IMR-90 (cell line): ENCODE measurements around the gene MGLL. TPM values are rescaled to one million over a fixed set of nuclear protein-coding genes. Genes with fewer than 3 reads are reported as not detected.

ENCODE experiments used
- ATAC-seq: fragments of 200-7000 bp; cut with Tn5 transposase; 2 replicates; pipeline ENCODE4 v1.9.1; 2020; ENCODE audit warnings: low read depth, mild to moderate bottlenecking, moderate library complexity
- BruUV-seq: library from RNA; stranded (reverse); fragments of 400-500 nt; replicated peaks from 2 replicates; lab custom pipeline; 2021; lab: Mats Ljungman, UMichigan
- CTCF ChIA-PET: fragments of 300-600 bp; formaldehyde crosslinking; extraction: SDS; loops from one replicate; lab custom pipeline; 2021; ENCODE audit warnings: antibody characterized with exemption; lab: Yijun Ruan, JAX
- POLR2A ChIA-PET: fragments of 300-600 bp; sonication (Branson Sonifier 250); formaldehyde crosslinking; loops from one replicate; lab custom pipeline; 2022; ENCODE audit warnings: antibody characterized with exemption; ENCODE audit not compliant: unreplicated experiment; lab: Charles Lee
- DNase-seq: peaks from one replicate; pipeline ENCODE4 v3.0.0; 2013
- H2AFZ ChIP-seq: replicated peaks from 2 replicates; pipeline ENCODE3; 2013; ENCODE audit warnings: low read length, mild to moderate bottlenecking; ENCODE audit not compliant: poor library complexity
- H2AK5ac ChIP-seq: 2 replicates; pipeline ENCODE4 v1.6.1; 2013; ENCODE audit warnings: low read depth, low read length, inconsistent platforms
- H2AK9ac ChIP-seq: replicated peaks from 2 replicates; pipeline ENCODE3; 2013; ENCODE audit warnings: mild to moderate bottlenecking, low read depth, low read length, moderate library complexity; ENCODE audit not compliant: poor library complexity
- H2BK120ac ChIP-seq: 2 replicates; pipeline ENCODE4 v1.6.1; 2013; ENCODE audit warnings: low read depth, low read length, inconsistent platforms
- H2BK15ac ChIP-seq: 3 replicates; pipeline ENCODE4 v1.6.1; 2013; ENCODE audit warnings: low read depth, low read length, inconsistent platforms
- H2BK20ac ChIP-seq: 2 replicates; pipeline ENCODE4 v1.6.1; 2013; ENCODE audit warnings: low read depth, mild to moderate bottlenecking, inconsistent platforms, low read length, moderate library complexity
- H2BK5ac ChIP-seq: 2 replicates; pipeline ENCODE4 v1.6.1; 2013; ENCODE audit warnings: mild to moderate bottlenecking, low read depth, low read length, inconsistent platforms; ENCODE audit not compliant: poor library complexity, severe bottlenecking
- H3K14ac ChIP-seq: replicated peaks from 2 replicates; pipeline ENCODE4 v1.6.1; 2013; ENCODE audit warnings: low read depth, low read length, inconsistent platforms
- H3K18ac ChIP-seq: 2 replicates; pipeline ENCODE4 v1.6.1; 2013; ENCODE audit warnings: low read depth, low read length, control low read depth
- H3K23ac ChIP-seq: 2 replicates; pipeline ENCODE4 v1.6.1; 2013; ENCODE audit warnings: low read depth, low read length, inconsistent platforms
- H3K27ac ChIP-seq: 2 replicates; pipeline ENCODE4 v1.5.1; 2013; ENCODE audit warnings: mild to moderate bottlenecking, control low read depth, low read length; ENCODE audit not compliant: insufficient read depth
- H3K27me3 ChIP-seq: 2 replicates; pipeline ENCODE4 v1.6.1; 2013; ENCODE audit warnings: low read length; ENCODE audit not compliant: control insufficient read depth, insufficient read depth
- H3K36me3 ChIP-seq: 2 replicates; pipeline ENCODE4 v1.6.1; 2013; ENCODE audit warnings: low read length, mixed read lengths; ENCODE audit not compliant: control insufficient read depth, insufficient read depth
- H3K4ac ChIP-seq: 2 replicates; pipeline ENCODE4 v1.6.1; 2013; ENCODE audit warnings: low read depth, low read length, inconsistent platforms
- H3K4me1 ChIP-seq: 2 replicates; pipeline ENCODE4 v1.6.1; 2013; ENCODE audit warnings: low read length, mixed read lengths; ENCODE audit not compliant: control insufficient read depth, insufficient read depth
- H3K4me2 ChIP-seq: 2 replicates; pipeline ENCODE4 v1.6.1; 2013; ENCODE audit warnings: low read depth, mild to moderate bottlenecking, control low read depth, low read length, moderate library complexity
- H3K4me3 ChIP-seq: 2 replicates; pipeline ENCODE4 v1.5.1; 2013; ENCODE audit warnings: low read depth, mild to moderate bottlenecking, control low read depth, low read length, moderate library complexity; ENCODE audit not compliant: insufficient read depth
- H3K56ac ChIP-seq: 2 replicates; pipeline ENCODE4 v1.6.1; 2013; ENCODE audit warnings: low read length, inconsistent platforms; ENCODE audit not compliant: insufficient read depth; ENCODE audit errors: extremely low read depth
- H3K79me1 ChIP-seq, 2 experiments: 2 replicates each; pipeline ENCODE4 v1.6.1; 2013; ENCODE audit warnings: low read length in 2 of 2, inconsistent platforms in 1 of 2, low read depth in 1 of 2
- H3K9ac ChIP-seq: 2 replicates; pipeline ENCODE4 v1.6.1; 2013; ENCODE audit warnings: low read depth, low read length, control low read depth
- H3K9me1 ChIP-seq: 2 replicates; pipeline ENCODE4 v1.6.1; 2013; ENCODE audit warnings: low read length, inconsistent platforms; ENCODE audit not compliant: insufficient read depth
- H3K9me3 ChIP-seq: 2 replicates; pipeline ENCODE4 v1.6.1; 2013; ENCODE audit warnings: low read length; ENCODE audit not compliant: control insufficient read depth, insufficient read depth
- H4K20me1 ChIP-seq: 2 replicates; pipeline ENCODE4 v1.6.1; 2013; ENCODE audit warnings: low read length, inconsistent platforms; ENCODE audit not compliant: insufficient read depth
- H4K5ac ChIP-seq: 2 replicates; pipeline ENCODE4 v1.6.1; 2013; ENCODE audit warnings: mild to moderate bottlenecking, low read depth, low read length, control low read depth
- H4K8ac ChIP-seq, 2 experiments: 2 replicates each; pipeline ENCODE4 v1.6.1; 2013; ENCODE audit warnings: low read depth in 2 of 2, low read length in 2 of 2, control low read depth in 1 of 2, inconsistent platforms in 1 of 2
- H4K91ac ChIP-seq: 2 replicates; pipeline ENCODE4 v1.6.1; 2013; ENCODE audit warnings: low read depth, low read length, inconsistent platforms; ENCODE audit not compliant: insufficient read depth
- CHD1 ChIP-seq: IDR thresholded peaks from 2 replicates; pipeline ENCODE4 v1.6.1; 2012; ENCODE audit warnings: low read depth, low read length, improper control_type of control experiment
- WGBS, 2 experiments: methylation state at CpG; one replicate each; pipeline versions ENCODE4 v1.1.5 to v1.1.7; 2013; ENCODE audit warnings: missing lambda C conversion rate in 2 of 2; ENCODE audit not compliant: insufficient read length in 1 of 2; ENCODE audit errors: extremely low coverage in 2 of 2; 5-methylcytosine and 5-hydroxymethylcytosine counted together
- dilution Hi-C: fragments of 300-500 bp; cut with HindIII; formaldehyde crosslinking; loops from one replicate; pipeline ENCODE4 v1.14.3; 2018; ENCODE audit warnings: low sequenced_read_pairs; ENCODE audit not compliant: unreplicated experiment
- in situ Hi-C: fragments of 300-500 bp; cut with MboI; formaldehyde crosslinking; loops from 3 replicates; pipeline ENCODE4 v1.14.3; 2019; ENCODE audit warnings: low sequenced_read_pairs, inconsistent platforms, mixed read lengths
- intact Hi-C: fragments of 100-400 bp; cut with micrococcal nuclease; formaldehyde crosslinking; loops from 2 replicates; pipeline ENCODE4 v1.10.0; 2022
- polyA plus RNA-seq, 3 experiments: library from polyadenylated mRNA; depleted of rRNA; stranded (reverse); fragments of >200 nt; gene quantifications; 2 replicates each; pipeline ENCODE4 v1.2.3, GENCODE V29; 2012; ENCODE audit warnings: low replicate concordance in 1 of 3
- total RNA-seq: library from RNA; depleted of rRNA; stranded (reverse); fragments of >200 nt; gene quantifications from 2 replicates; pipeline ENCODE4 v1.2.3, GENCODE V29; 2012

The MGLL gene
- total and polyA plus RNA-seq, 2 of the 4 experiments (the other 2 are of a cell fraction): 23.7 to 60.6 TPM

GRCh38 chr3:127763816-127764215 is 58.5 kb downstream of the MGLL start:
- Histone ChIP-seq H2AFZ (peak overlapping the region; percentile 34), H3K9me3 (no peaks in the 10 kb centered on the region), H4K20me1 (0 out of 2 replicates have a peak, but pooled peaks cover 3% of the 10 kb centered on the region), H4K5ac (no peak overlapping the region), H2BK5ac (peak overlapping the region; percentile 87), H3K4me1 (peaks cover 26% of the 10 kb centered on the region), H3K27ac (no peak overlapping the region), H4K8ac (peak overlapping the region; percentile 48 to 71; a peak in 2 of 4 replicates), H2AK9ac (peak overlapping the region; percentile 62), H3K23ac (peak overlapping the region; percentile 50), H3K27me3 (no peaks in the 10 kb centered on the region), H3K9me1 (peaks cover 30% of the 10 kb centered on the region), H2BK15ac (peak overlapping the region; percentile 78; the same call in 2 of the 3 replicates), H2AK5ac (peak overlapping the region; percentile 90), H2BK120ac (peak overlapping the region; percentile 87), H3K4me3 (no peak overlapping the region), H3K36me3 (peaks cover 7% of the 10 kb centered on the region), H3K9ac (no peak overlapping the region), H3K79me1 (peaks cover 58 to 78% of the 10 kb centered on the region in 2 experiments), H3K4ac (peak overlapping the region; percentile 91), H3K14ac (peak overlapping the region; percentile 84), H3K56ac (no peak overlapping the region), H3K18ac (peak overlapping the region; percentile 37; the same call in 1 of the 2 replicates), H4K91ac (peak overlapping the region; percentile 86), H3K4me2 (no peak overlapping the region), H2BK20ac (peak overlapping the region; percentile 83)
- intact Hi-C loops (loop anchor here (2.0 kb wide), 1 partner anchor 15 kb away; no protein-coding TSS in a partner anchor), dilution Hi-C loops (no loop called here), in situ Hi-C loops (no loop called here)
- ATAC-seq (no peak), DNase-seq (no peak)
- BruUV-seq: no TSS peak
- WGBS, 2 experiments: 82% methylated on average over 4 of the region's 7 CpGs; no CpG with 5 or more reads in 1 of the 2 experiments
- ChIA-PET POLR2A (no interaction called here), CTCF (interaction anchor here (1.2 kb wide), 1 partner anchor 54 kb away, joined by 3 read pairs; no protein-coding TSS in a partner anchor)
- TF ChIP-seq CHD1: no peak
